Neural cell (in vitro differentiated cells): ENCODE results near the gene PIP5K1A. TPM values are rescaled to one million over a fixed set of nuclear protein-coding genes. Genes with fewer than 3 reads are reported as not detected.

Source experiments
- H2AFZ ChIP-seq: fragments of 200-600, 300-800 bp; sonication (generic), shearing (Covaris generic); 2 replicates; pipeline ENCODE4 v1.6.0; 2014; ENCODE audit warnings: low read depth, mild to moderate bottlenecking, antibody characterized with exemption, low read length, moderate library complexity
- H3F3A ChIP-seq: fragments of 200-600 bp; shearing (Covaris generic); 2 replicates; pipeline ENCODE4 v1.6.1; 2016; ENCODE audit warnings: mild to moderate bottlenecking, moderate library complexity, mixed read lengths, antibody characterized with exemption, low read length; ENCODE audit not compliant: insufficient read depth, poor library complexity, severe bottlenecking
- H3K27ac ChIP-seq: fragments of 200-600, 300-800 bp; sonication (generic), shearing (Covaris generic); 2 replicates; pipeline ENCODE4 v1.5.1; 2014; ENCODE audit warnings: mild to moderate bottlenecking, low read length, moderate library complexity
- H3K27me3 ChIP-seq: fragments of 300-800, 200-600 bp; sonication (generic), shearing (Covaris generic); 2 replicates; pipeline ENCODE4 v1.6.0; 2014; ENCODE audit warnings: mild to moderate bottlenecking, low read depth, low read length, moderate library complexity; ENCODE audit not compliant: insufficient read depth
- H3K36me3 ChIP-seq: fragments of 300-800, 200-600 bp; sonication (generic), shearing (Covaris generic); 2 replicates; pipeline ENCODE4 v1.5.1; 2014; ENCODE audit warnings: mild to moderate bottlenecking, antibody characterized with exemption, low read length, moderate library complexity; ENCODE audit not compliant: insufficient read depth
- H3K4me2 ChIP-seq: fragments of 300-800, 200-600 bp; sonication (generic), shearing (Covaris generic); 2 replicates; pipeline ENCODE4 v1.6.0; 2014; ENCODE audit warnings: mild to moderate bottlenecking, low read length
- H3K4me3 ChIP-seq: fragments of 300-800, 200-600 bp; sonication (generic), shearing (Covaris generic); 2 replicates; pipeline ENCODE4 v1.5.1; 2014; ENCODE audit warnings: mild to moderate bottlenecking, low read length, moderate library complexity
- H3K79me2 ChIP-seq: fragments of 200-600 bp; shearing (Covaris generic); replicated peaks from 2 replicates; pipeline ENCODE4 v1.6.0; 2014; ENCODE audit warnings: mild to moderate bottlenecking, low read length, moderate library complexity; ENCODE audit not compliant: insufficient read depth
- H3K9ac ChIP-seq: fragments of 300-800, 200-600 bp; sonication (generic), shearing (Covaris generic); 2 replicates; pipeline ENCODE4 v1.6.1; 2016; ENCODE audit warnings: mild to moderate bottlenecking, low read length, mixed read lengths
- H3K9me2 ChIP-seq: fragments of 200-600 bp; shearing (Covaris generic); 2 replicates; pipeline ENCODE4 v1.6.1; 2016; ENCODE audit warnings: mild to moderate bottlenecking, low read length, mixed read lengths; ENCODE audit not compliant: insufficient read depth
- H3K9me3 ChIP-seq: fragments of 200-600, 300-800 bp; sonication (generic), shearing (Covaris generic); 2 replicates; pipeline ENCODE4 v1.6.1; 2016; ENCODE audit warnings: mild to moderate bottlenecking, mixed run types, low read length, moderate library complexity, mixed read lengths
- H4K20me1 ChIP-seq: fragments of 200-600 bp; shearing (Covaris generic); 2 replicates; pipeline ENCODE4 v1.6.1; 2016; ENCODE audit warnings: mild to moderate bottlenecking, mixed run types; ENCODE audit not compliant: insufficient read depth
- EP300 ChIP-seq: fragments of 450-650 bp; conservative IDR thresholded peaks from 2 replicates; pipeline ENCODE4 v1.6.1; 2014; ENCODE audit warnings: antibody characterized with exemption, mild to moderate bottlenecking, moderate library complexity; ENCODE audit not compliant: poor library complexity, severe bottlenecking
- EZH2 ChIP-seq: fragments of 200-600, 300-800 bp; shearing (Covaris generic), sonication (generic); IDR thresholded peaks from 2 replicates; pipeline ENCODE4 v1.6.1; 2014; ENCODE audit warnings: antibody characterized with exemption, low read length, borderline replicate concordance, mild to moderate bottlenecking; ENCODE audit not compliant: insufficient read depth, poor library complexity, severe bottlenecking
- MXI1 ChIP-seq: fragments of 450-650 bp; conservative IDR thresholded peaks from 2 replicates; pipeline ENCODE4 v1.6.1; 2014; ENCODE audit warnings: antibody characterized with exemption, mild to moderate bottlenecking; ENCODE audit not compliant: poor library complexity, severe bottlenecking
- POLR2AphosphoS5 ChIP-seq: IDR thresholded peaks from 2 replicates; pipeline ENCODE4 v1.6.1; 2012
- RAD21 ChIP-seq: fragments of 450-650 bp; conservative IDR thresholded peaks from 2 replicates; pipeline ENCODE4 v1.6.1; 2014; ENCODE audit warnings: antibody characterized with exemption, mild to moderate bottlenecking, moderate library complexity
- SMC3 ChIP-seq: fragments of 450-650 bp; conservative IDR thresholded peaks from 2 replicates; pipeline ENCODE4 v1.6.1; 2014; ENCODE audit warnings: antibody characterized with exemption, mild to moderate bottlenecking, moderate library complexity; ENCODE audit not compliant: poor library complexity
- TAF1 ChIP-seq: IDR thresholded peaks from 2 replicates; pipeline ENCODE4 v1.6.1; 2012; ENCODE audit warnings: low read depth
- polyA plus RNA-seq: library from polyadenylated mRNA; depleted of rRNA; stranded (reverse); fragments of >200 nt; gene quantifications from 2 replicates; pipeline ENCODE4 v1.2.3, GENCODE V29; 2014
- TF ChIP-seq, protein P1 (sequence below): IDR thresholded peaks from 2 replicates; pipeline ENCODE4 v1.6.1; 2012; ENCODE audit warnings: borderline replicate concordance
- TF ChIP-seq, protein P2 (sequence below): fragments of 450-650 bp; IDR thresholded peaks from 2 replicates; pipeline ENCODE4 v1.5.1; 2014; ENCODE audit warnings: antibody characterized with exemption, mild to moderate bottlenecking, moderate library complexity; ENCODE audit not compliant: poor library complexity, severe bottlenecking

Gene PIP5K1A
- polyA plus RNA-seq, 1 donor from 2014 or later = 66.4 TPM

DNA sequence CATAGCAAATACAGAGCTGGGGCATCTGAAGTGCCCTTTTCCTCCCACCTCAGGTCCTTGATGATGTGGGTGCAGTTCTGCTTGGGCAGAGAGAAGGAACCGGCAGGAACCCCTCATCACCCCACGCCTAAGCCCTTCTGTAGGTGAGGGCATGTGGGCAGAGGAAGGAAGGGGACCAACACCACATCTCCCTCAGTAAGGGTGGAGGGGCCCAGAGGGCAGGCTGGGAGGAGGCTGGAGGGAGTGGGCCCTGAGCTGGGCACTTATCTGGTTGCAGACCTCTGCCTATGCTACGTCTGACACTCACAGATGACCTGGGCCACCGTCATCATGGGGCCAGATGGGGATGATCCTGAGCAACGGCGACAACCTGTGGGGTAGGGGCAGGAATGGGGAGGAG is 94.7 kb downstream of the PIP5K1A start:
- no peak overlapping the region for H3K27ac ChIP-seq
- no peak overlapping the region for H2AFZ ChIP-seq
- H4K20me1 ChIP-seq = no peaks in the 10 kb centered on the region
- H3K9me2 ChIP-seq = no peaks in the 10 kb centered on the region
- no peaks in the 10 kb centered on the region for H3F3A ChIP-seq
- no peak overlapping the region for H3K9ac ChIP-seq
- H3K36me3 ChIP-seq = peaks cover 10% of the 10 kb centered on the region
- H3K4me3 ChIP-seq = no peak overlapping the region
- TF ChIP-seq, protein P1, sequence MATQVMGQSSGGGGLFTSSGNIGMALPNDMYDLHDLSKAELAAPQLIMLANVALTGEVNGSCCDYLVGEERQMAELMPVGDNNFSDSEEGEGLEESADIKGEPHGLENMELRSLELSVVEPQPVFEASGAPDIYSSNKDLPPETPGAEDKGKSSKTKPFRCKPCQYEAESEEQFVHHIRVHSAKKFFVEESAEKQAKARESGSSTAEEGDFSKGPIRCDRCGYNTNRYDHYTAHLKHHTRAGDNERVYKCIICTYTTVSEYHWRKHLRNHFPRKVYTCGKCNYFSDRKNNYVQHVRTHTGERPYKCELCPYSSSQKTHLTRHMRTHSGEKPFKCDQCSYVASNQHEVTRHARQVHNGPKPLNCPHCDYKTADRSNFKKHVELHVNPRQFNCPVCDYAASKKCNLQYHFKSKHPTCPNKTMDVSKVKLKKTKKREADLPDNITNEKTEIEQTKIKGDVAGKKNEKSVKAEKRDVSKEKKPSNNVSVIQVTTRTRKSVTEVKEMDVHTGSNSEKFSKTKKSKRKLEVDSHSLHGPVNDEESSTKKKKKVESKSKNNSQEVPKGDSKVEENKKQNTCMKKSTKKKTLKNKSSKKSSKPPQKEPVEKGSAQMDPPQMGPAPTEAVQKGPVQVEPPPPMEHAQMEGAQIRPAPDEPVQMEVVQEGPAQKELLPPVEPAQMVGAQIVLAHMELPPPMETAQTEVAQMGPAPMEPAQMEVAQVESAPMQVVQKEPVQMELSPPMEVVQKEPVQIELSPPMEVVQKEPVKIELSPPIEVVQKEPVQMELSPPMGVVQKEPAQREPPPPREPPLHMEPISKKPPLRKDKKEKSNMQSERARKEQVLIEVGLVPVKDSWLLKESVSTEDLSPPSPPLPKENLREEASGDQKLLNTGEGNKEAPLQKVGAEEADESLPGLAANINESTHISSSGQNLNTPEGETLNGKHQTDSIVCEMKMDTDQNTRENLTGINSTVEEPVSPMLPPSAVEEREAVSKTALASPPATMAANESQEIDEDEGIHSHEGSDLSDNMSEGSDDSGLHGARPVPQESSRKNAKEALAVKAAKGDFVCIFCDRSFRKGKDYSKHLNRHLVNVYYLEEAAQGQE = no peak
- TF ChIP-seq EP300 (no peak), TAF1 (no peak), POLR2AphosphoS5 (no peak), SMC3 (no peak), RAD21 (no peak), EZH2 (no peak)
- TF ChIP-seq, protein P2, sequence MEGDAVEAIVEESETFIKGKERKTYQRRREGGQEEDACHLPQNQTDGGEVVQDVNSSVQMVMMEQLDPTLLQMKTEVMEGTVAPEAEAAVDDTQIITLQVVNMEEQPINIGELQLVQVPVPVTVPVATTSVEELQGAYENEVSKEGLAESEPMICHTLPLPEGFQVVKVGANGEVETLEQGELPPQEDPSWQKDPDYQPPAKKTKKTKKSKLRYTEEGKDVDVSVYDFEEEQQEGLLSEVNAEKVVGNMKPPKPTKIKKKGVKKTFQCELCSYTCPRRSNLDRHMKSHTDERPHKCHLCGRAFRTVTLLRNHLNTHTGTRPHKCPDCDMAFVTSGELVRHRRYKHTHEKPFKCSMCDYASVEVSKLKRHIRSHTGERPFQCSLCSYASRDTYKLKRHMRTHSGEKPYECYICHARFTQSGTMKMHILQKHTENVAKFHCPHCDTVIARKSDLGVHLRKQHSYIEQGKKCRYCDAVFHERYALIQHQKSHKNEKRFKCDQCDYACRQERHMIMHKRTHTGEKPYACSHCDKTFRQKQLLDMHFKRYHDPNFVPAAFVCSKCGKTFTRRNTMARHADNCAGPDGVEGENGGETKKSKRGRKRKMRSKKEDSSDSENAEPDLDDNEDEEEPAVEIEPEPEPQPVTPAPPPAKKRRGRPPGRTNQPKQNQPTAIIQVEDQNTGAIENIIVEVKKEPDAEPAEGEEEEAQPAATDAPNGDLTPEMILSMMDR = no peak
- no peaks in the 10 kb centered on the region for H3K27me3 ChIP-seq
- H3K4me2 ChIP-seq = no peak overlapping the region
- no peaks in the 10 kb centered on the region for H3K79me2 ChIP-seq
- no peaks in the 10 kb centered on the region for H3K9me3 ChIP-seq

DNA sequence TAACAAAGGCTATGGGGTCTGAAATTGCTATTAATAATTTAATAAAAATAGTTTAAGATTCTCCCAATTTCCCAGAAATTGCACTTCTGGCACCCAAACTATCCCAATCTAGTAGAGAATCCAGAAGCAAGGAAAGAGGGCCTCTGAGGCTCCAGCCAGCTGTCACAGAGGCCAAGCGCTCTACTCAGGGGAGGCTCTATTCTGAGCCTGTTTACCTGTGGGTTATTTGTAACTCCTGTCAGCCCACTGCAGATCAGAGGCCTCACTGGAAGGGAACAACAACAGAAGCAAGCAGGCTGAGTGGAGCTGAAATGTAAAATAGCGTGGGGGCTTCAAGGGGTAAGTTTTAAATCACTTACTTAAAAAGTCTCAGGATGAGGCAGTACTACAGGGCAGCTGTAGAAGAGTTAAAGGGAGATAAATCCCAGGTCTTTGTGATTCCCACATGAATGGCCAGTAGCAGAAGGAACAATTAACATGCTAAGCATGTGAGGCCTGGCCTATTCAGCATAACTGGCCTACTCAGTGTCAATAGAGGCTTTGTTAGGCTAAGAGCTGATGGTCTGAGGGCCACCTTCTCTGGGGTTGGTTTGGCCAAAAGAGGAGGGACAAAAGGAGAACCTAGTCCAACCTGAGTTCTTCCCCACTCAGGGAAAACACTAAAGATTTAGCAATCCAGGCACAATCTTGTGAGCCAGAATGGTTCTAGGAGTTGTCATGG is 96.5 kb downstream of the PIP5K1A start:
- H4K20me1 ChIP-seq = no peaks in the 10 kb centered on the region
- no peak overlapping the region for H3K27ac ChIP-seq
- no peaks in the 10 kb centered on the region for H3K79me2 ChIP-seq
- TF ChIP-seq EZH2 (no peak), TAF1 (no peak), RAD21 (no peak), MXI1 (no peak), SMC3 (no peak), EP300 (no peak)
- TF ChIP-seq, protein P2 = no peak
- H3K9me3 ChIP-seq = no peaks in the 10 kb centered on the region
- no peaks in the 10 kb centered on the region for H3K9me2 ChIP-seq
- no peaks in the 10 kb centered on the region for H3F3A ChIP-seq
- no peak overlapping the region for H3K4me2 ChIP-seq
- no peak overlapping the region for H2AFZ ChIP-seq
- H3K4me3 ChIP-seq = no peak overlapping the region
- H3K36me3 ChIP-seq = peaks cover 8% of the 10 kb centered on the region
- no peaks in the 10 kb centered on the region for H3K27me3 ChIP-seq
- no peak overlapping the region for H3K9ac ChIP-seq

Other genes starting within 250 kb of the PIP5K1A start
- gene CERS2, start 223.7 kb upstream of the PIP5K1A start, polyA plus RNA-seq = 39.1 and 49.7 TPM in 2 replicates
- gene ANXA9, start 216.3 kb upstream of the PIP5K1A start, polyA plus RNA-seq = not detected in 2 replicates
- 16.1 and 25.2 TPM in 2 replicates for gene MINDY1, start 191.7 kb upstream of the PIP5K1A start, polyA plus RNA-seq
- gene PRUNE1, start 190.1 kb upstream of the PIP5K1A start, polyA plus RNA-seq = 25.7 and 32.2 TPM in 2 replicates
- 0.16 and 0.33 TPM in 2 replicates for gene BNIPL, start 162.0 kb upstream of the PIP5K1A start, polyA plus RNA-seq
- gene C1orf56, start 150.8 kb upstream of the PIP5K1A start, polyA plus RNA-seq = 0.87 and 1.2 TPM in 2 replicates
- gene CDC42SE1, start 138.9 kb upstream of the PIP5K1A start, polyA plus RNA-seq = 102 and 107 TPM in 2 replicates
- gene MLLT11, start 138.2 kb upstream of the PIP5K1A start, polyA plus RNA-seq = 131 and 142 TPM in 2 replicates
- gene GABPB2, start 127.8 kb upstream of the PIP5K1A start, polyA plus RNA-seq = 3.0 and 4.1 TPM in 2 replicates
- gene SEMA6C, start 51.9 kb upstream of the PIP5K1A start, polyA plus RNA-seq = 32.5 and 39.3 TPM in 2 replicates
- not detected in 2 replicates for gene TNFAIP8L2, start 41.9 kb upstream of the PIP5K1A start, polyA plus RNA-seq
- gene LYSMD1, start 32.6 kb upstream of the PIP5K1A start, polyA plus RNA-seq = 13.3 and 16.0 TPM in 2 replicates
- 91.1 and 106 TPM in 2 replicates for gene SCNM1, start 32.4 kb upstream of the PIP5K1A start, polyA plus RNA-seq
- not detected in 2 replicates for gene TMOD4, start 22.6 kb upstream of the PIP5K1A start, polyA plus RNA-seq
- gene VPS72, start 8.4 kb upstream of the PIP5K1A start, polyA plus RNA-seq = 232 and 275 TPM in 2 replicates
- 341 and 364 TPM in 2 replicates for gene PSMD4, start 56.2 kb downstream of the PIP5K1A start, polyA plus RNA-seq
- gene ZNF687, start 83.7 kb downstream of the PIP5K1A start, polyA plus RNA-seq = 6.2 and 6.9 TPM in 2 replicates
- gene PI4KB, start 128.9 kb downstream of the PIP5K1A start, polyA plus RNA-seq = 22.8 and 25.8 TPM in 2 replicates
- gene RFX5, start 148.7 kb downstream of the PIP5K1A start, polyA plus RNA-seq = 36.7 and 56.2 TPM in 2 replicates
- not detected in 2 replicates for gene SELENBP1, start 174.2 kb downstream of the PIP5K1A start, polyA plus RNA-seq
- 695 and 729 TPM in 2 replicates for gene PSMB4, start 201.0 kb downstream of the PIP5K1A start, polyA plus RNA-seq